Caco-2 (cell line): ENCODE data around the gene INPP5J. TPM values are rescaled to one million over a fixed set of nuclear protein-coding genes. Genes with fewer than 3 reads are reported as not detected.

Experiments used
- BruUV-seq: library from RNA; stranded (reverse); fragments of 400-500 nt; replicated peaks from 2 replicates; lab custom pipeline; 2021; lab: Mats Ljungman, UMichigan
- CTCF ChIA-PET: fragments of 300-600 bp; sonication (Branson Sonifier 250); formaldehyde crosslinking; loops from one replicate; lab custom pipeline; 2022; ENCODE audit warnings: antibody characterized with exemption; lab: Charles Lee
- POLR2A ChIA-PET: fragments of 300-600 bp; sonication (Branson Sonifier 250); formaldehyde crosslinking; loops from one replicate; lab custom pipeline; 2022; ENCODE audit warnings: antibody characterized with exemption; lab: Charles Lee
- DNase-seq, 2 experiments: peaks; one replicate each; pipeline versions ENCODE4 v3.0.0 to v3.0.0-alpha.2; 2020 to 2022
- H3K27me3 ChIP-seq: replicated peaks from 2 replicates; pipeline ENCODE4 v1.6.0; 2011; ENCODE audit warnings: low read length; ENCODE audit not compliant: control insufficient read depth, insufficient read depth
- H3K36me3 ChIP-seq: 2 replicates; pipeline ENCODE4 v1.5.1; 2011; ENCODE audit warnings: low read length; ENCODE audit not compliant: control insufficient read depth, insufficient read depth
- H3K4me1 ChIP-seq: fragments of 250-450 bp; sonication (Bioruptor Pico); 2 replicates; pipeline ENCODE4 v1.5.1; 2020; ENCODE audit warnings: mild to moderate bottlenecking
- H3K4me3 ChIP-seq: 2 replicates; pipeline ENCODE4 v1.5.1; 2011; ENCODE audit warnings: low read depth, mild to moderate bottlenecking, control low read depth, low read length
- H3K9me3 ChIP-seq: fragments of 250-450 bp; sonication (Bioruptor Pico); 2 replicates; pipeline ENCODE4 v1.5.1; 2020; ENCODE audit warnings: mild to moderate bottlenecking, moderate library complexity
- H3K27ac Mint-ChIP-seq: one replicate; pipeline ENCODE4 v1.8.0; 2022; ENCODE audit warnings: mixed read lengths; ENCODE audit not compliant: unreplicated experiment
- H3K27me3 Mint-ChIP-seq: one replicate; pipeline ENCODE4 v1.8.0; 2022; ENCODE audit warnings: mixed read lengths; ENCODE audit not compliant: insufficient read depth, unreplicated experiment
- H3K36me3 Mint-ChIP-seq: one replicate; pipeline ENCODE4 v1.8.0; 2022; ENCODE audit warnings: mild to moderate bottlenecking, mixed read lengths; ENCODE audit not compliant: insufficient read depth, unreplicated experiment
- H3K4me1 Mint-ChIP-seq: one replicate; pipeline ENCODE4 v1.8.0; 2022; ENCODE audit warnings: low read depth, mixed read lengths; ENCODE audit not compliant: unreplicated experiment
- H3K4me3 Mint-ChIP-seq: one replicate; pipeline ENCODE4 v1.8.0; 2022; ENCODE audit warnings: mild to moderate bottlenecking, moderate library complexity, mixed read lengths; ENCODE audit not compliant: unreplicated experiment
- H3K9me3 Mint-ChIP-seq: one replicate; pipeline ENCODE4 v1.8.0; 2022; ENCODE audit warnings: mixed read lengths; ENCODE audit not compliant: unreplicated experiment
- CTCF ChIP-seq, 2 experiments: fragments of 200-600 bp in 1 of 2; IDR thresholded peaks; 1 replicate in 1 of 2; 2 replicates in 1 of 2; pipeline versions ENCODE4 v1.5.1 to v1.8.0; 2011 to 2022; ENCODE audit warnings: antibody characterized with exemption in 1 of 2, control low read depth in 1 of 2, inconsistent platforms in 1 of 2, low read depth in 1 of 2, low read length in 1 of 2, mild to moderate bottlenecking in 1 of 2, moderate library complexity in 1 of 2; ENCODE audit not compliant: insufficient read depth in 1 of 2, severe bottlenecking in 1 of 2, unreplicated experiment in 1 of 2
- intact Hi-C: fragments of 100-400 bp; cut with micrococcal nuclease; formaldehyde crosslinking; loops from one replicate; pipeline ENCODE4 v1.10.0; 2022; ENCODE audit not compliant: unreplicated experiment
- total RNA-seq: library from RNA; stranded (reverse); gene quantifications from 2 replicates; pipeline ENCODE4 v1.2.3, GENCODE V29; 2022

Gene INPP5J
- total RNA-seq, 1 experiment from 2014 or later, result 6.8 TPM

- H3K9me3 Mint-ChIP-seq, result no peaks in the 10 kb centered on the region
- no peaks in the 10 kb centered on the region for H3K9me3 ChIP-seq
- BruUV-seq, result no TSS peak
- H3K27me3 Mint-ChIP-seq, result no peaks in the 10 kb centered on the region
- peaks cover 14% of the 10 kb centered on the region for H3K4me1 ChIP-seq
- CTCF ChIA-PET, result no interaction called here
- peaks cover 19% of the 10 kb centered on the region for H3K36me3 Mint-ChIP-seq
- peaks cover 13% of the 10 kb centered on the region for H3K4me1 Mint-ChIP-seq
- no peak for TF ChIP-seq CTCF (IDR thresholded peaks at IDR 0.05; ENCODE audit: insufficient read depth in 1 of 2, low read depth in 1 of 2, low read length in 1 of 2, severe bottlenecking in 1 of 2, unreplicated experiment in 1 of 2)
- H3K4me3 Mint-ChIP-seq, result no peak overlapping the region
- no peak for DNase-seq
- intact Hi-C loops, result no loop called here
- no peak overlapping the region for H3K4me3 ChIP-seq
- H3K27ac Mint-ChIP-seq, result no peak overlapping the region
- peaks cover 1% of the 10 kb centered on the region for H3K36me3 ChIP-seq
- no peaks in the 10 kb centered on the region for H3K27me3 ChIP-seq
- POLR2A ChIA-PET, result no interaction called here
Measured at GRCh38 chr22:31086703-31087330, 35.9 kb upstream of the INPP5J start.

- peaks cover 1% of the 10 kb centered on the region for H3K36me3 ChIP-seq
- no TSS peak for BruUV-seq
- TF ChIP-seq CTCF (IDR thresholded peaks at IDR 0.05; ENCODE audit: insufficient read depth in 1 of 2, low read depth in 1 of 2, low read length in 1 of 2, severe bottlenecking in 1 of 2, unreplicated experiment in 1 of 2), result no peak
- H3K27me3 ChIP-seq, result no peaks in the 10 kb centered on the region
- H3K4me1 ChIP-seq, result peaks cover 7% of the 10 kb centered on the region
- H3K4me3 Mint-ChIP-seq, result no peak overlapping the region
- H3K27ac Mint-ChIP-seq, result no peak overlapping the region
- no peaks in the 10 kb centered on the region for H3K9me3 ChIP-seq
- H3K36me3 Mint-ChIP-seq, result peaks cover 15% of the 10 kb centered on the region
- H3K27me3 Mint-ChIP-seq, result no peaks in the 10 kb centered on the region
- POLR2A ChIA-PET, result no interaction called here
- CTCF ChIA-PET, result interaction anchor here (0.6 kb wide), 1 partner anchor 17 kb away, joined by 3 read pairs; no protein-coding TSS in a partner anchor
- no peak for DNase-seq
- H3K9me3 Mint-ChIP-seq, result no peaks in the 10 kb centered on the region
- H3K4me1 Mint-ChIP-seq, result peaks cover 3% of the 10 kb centered on the region
- H3K4me3 ChIP-seq, result no peak overlapping the region
- intact Hi-C loops, result no loop called here
Measured at GRCh38 chr22:31087744-31088215, 35.0 kb upstream of the INPP5J start.

- no peaks in the 10 kb centered on the region for H3K27me3 ChIP-seq
- H3K27me3 Mint-ChIP-seq, result no peaks in the 10 kb centered on the region
- H3K4me1 ChIP-seq, result peaks cover under 1% of the 10 kb centered on the region
- H3K36me3 ChIP-seq, result peaks cover 1% of the 10 kb centered on the region
- ChIA-PET CTCF (interaction anchor here (0.6 kb wide), 1 partner anchor 18 kb away, joined by 3 read pairs; no protein-coding TSS in a partner anchor), POLR2A (no interaction called here)
- peak overlapping the region; percentile 43 for H3K27ac Mint-ChIP-seq
- H3K4me1 Mint-ChIP-seq, result no peaks in the 10 kb centered on the region
- H3K4me3 Mint-ChIP-seq, result no peak overlapping the region
- H3K4me3 ChIP-seq, result no peak overlapping the region
- DNase-seq, result no peak
- H3K36me3 Mint-ChIP-seq, result peaks cover 8% of the 10 kb centered on the region
- no peaks in the 10 kb centered on the region for H3K9me3 Mint-ChIP-seq
- BruUV-seq, result no TSS peak
- TF ChIP-seq CTCF (IDR thresholded peaks at IDR 0.05; ENCODE audit: insufficient read depth in 1 of 2, low read depth in 1 of 2, low read length in 1 of 2, severe bottlenecking in 1 of 2, unreplicated experiment in 1 of 2), result no peak
- intact Hi-C loops, result no loop called here
- no peaks in the 10 kb centered on the region for H3K9me3 ChIP-seq
Measured at GRCh38 chr22:31088233-31088986, 34.4 kb upstream of the INPP5J start.
